Activated T-helper 2 cell treated with anti-CD3 and anti-CD28 coated beads, Interferon-gamma antibody, Interleukin-2, Interleukin-4, amounts not matched to agents 10 μg/mL and 5 μg/mL and 100 μg/mL, durations not matched to agents 14 hours and 24 hours and 36 hours (primary cell): ENCODE data around the gene COP1. TPM values are rescaled to one million over a fixed set of nuclear protein-coding genes. Genes with fewer than 3 reads are reported as not detected.
"Not testable (repeated sequence)": the region's sequence is repeated elsewhere in the genome, so short reads cannot be mapped to it uniquely, and the experiment has no call there.

Experiments
- DNase-seq: peaks from one replicate; pipeline ENCODE4 v3.0.0; 2021; ENCODE audit warnings: low spot score
- H3K27ac Mint-ChIP-seq: one replicate; pipeline ENCODE4 v1.8.0; 2021; ENCODE audit warnings: mixed read lengths
- H3K27me3 Mint-ChIP-seq: one replicate; pipeline ENCODE4 v1.8.0; 2021; ENCODE audit warnings: low read depth, mixed read lengths
- H3K36me3 Mint-ChIP-seq: one replicate; pipeline ENCODE4 v1.8.0; 2021; ENCODE audit warnings: low read depth, mixed read lengths
- H3K4me1 Mint-ChIP-seq: one replicate; pipeline ENCODE4 v1.8.0; 2021; ENCODE audit warnings: low read depth, mixed read lengths
- H3K4me3 Mint-ChIP-seq: one replicate; pipeline ENCODE4 v1.8.0; 2021; ENCODE audit warnings: low read depth, mild to moderate bottlenecking, moderate library complexity, mixed read lengths
- H3K9me3 Mint-ChIP-seq: one replicate; pipeline ENCODE4 v1.8.0; 2021; ENCODE audit warnings: mixed read lengths
- intact Hi-C: fragments of 100-400 bp; cut with micrococcal nuclease; formaldehyde crosslinking; loops from one replicate; pipeline ENCODE4 v1.15.1; 2023
- total RNA-seq: library from RNA; stranded (reverse); gene quantifications from 2 replicates; pipeline ENCODE4 v1.2.3, GENCODE V29; 2022

Gene COP1
- total RNA-seq, 1 donor from 2014 or later: 47.5 TPM

DNA sequence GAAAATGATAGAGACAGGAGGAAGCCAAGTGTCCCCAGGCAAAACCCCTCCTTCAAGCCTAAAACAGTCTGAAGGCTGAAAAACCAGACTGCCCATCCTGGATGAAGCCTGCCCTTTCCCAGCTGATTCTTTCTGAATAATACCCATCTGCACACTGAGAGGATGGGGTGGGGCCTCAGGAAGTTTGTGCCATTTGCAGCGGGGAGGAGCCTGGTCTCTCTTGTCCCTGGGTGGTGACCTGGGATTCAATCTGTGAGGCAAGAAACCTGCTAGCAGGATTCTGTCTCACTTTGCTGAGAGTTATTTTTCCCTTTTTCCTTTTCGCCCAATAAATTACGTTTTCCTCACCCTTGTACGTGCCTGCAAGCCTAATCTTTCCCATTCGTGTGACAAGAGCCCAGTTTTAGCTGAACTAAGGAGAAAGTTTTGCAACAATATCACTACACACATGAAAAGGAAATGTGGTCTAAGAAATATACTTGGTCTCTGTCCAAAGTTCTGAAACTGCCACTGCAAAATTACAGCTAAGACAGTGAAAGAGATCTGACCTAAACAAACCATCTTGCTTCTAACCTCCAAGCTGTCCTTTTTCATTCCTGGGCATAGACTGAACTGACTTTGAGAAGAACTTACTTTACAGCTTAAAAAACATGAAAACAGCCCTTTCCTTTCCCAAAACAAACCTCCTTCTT lies 105.0 kb downstream of the COP1 start:
- peaks cover 11% of the 10 kb centered on the region for H3K4me1 Mint-ChIP-seq
- intact Hi-C loops: no loop called here
- no peak overlapping the region for H3K4me3 Mint-ChIP-seq
- H3K27ac Mint-ChIP-seq: no peak overlapping the region
- peaks cover 18% of the 10 kb centered on the region for H3K9me3 Mint-ChIP-seq
- H3K36me3 Mint-ChIP-seq: peaks cover 74% of the 10 kb centered on the region
- no peaks in the 10 kb centered on the region for H3K27me3 Mint-ChIP-seq
- no peak for DNase-seq

- no peak for DNase-seq
- peaks cover 18% of the 10 kb centered on the region for H3K9me3 Mint-ChIP-seq
- H3K36me3 Mint-ChIP-seq: peaks cover 71% of the 10 kb centered on the region
- H3K4me3 Mint-ChIP-seq: no peak overlapping the region
- H3K27ac Mint-ChIP-seq: no peak overlapping the region
- no peaks in the 10 kb centered on the region for H3K27me3 Mint-ChIP-seq
- H3K4me1 Mint-ChIP-seq: peaks cover 15% of the 10 kb centered on the region
- intact Hi-C loops: no loop called here
These were observed 108.5 kb downstream of the COP1 start for GRCh38 chr1:176098560-176098959.

DNA sequence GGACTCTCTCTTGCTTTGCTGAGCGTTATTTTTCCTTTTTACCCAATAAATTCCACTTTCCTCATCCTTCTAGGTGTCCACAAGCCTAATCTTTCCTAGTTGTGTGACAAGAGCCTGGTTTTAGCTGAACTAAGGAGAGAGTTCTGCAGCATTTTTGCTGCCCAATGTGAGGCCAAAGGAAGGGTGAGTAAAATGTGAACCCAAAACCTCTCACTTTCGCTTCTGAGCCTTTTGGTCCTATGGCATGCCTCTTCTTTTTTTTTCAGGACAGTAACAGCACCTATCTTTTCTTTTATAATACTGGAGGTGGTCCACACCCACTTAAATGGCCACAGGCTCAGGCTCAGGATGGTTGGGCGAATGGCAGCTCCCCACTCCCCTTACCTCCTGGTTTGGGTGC lies 111.1 kb downstream of the COP1 start:
- DNase-seq: no peak
- Mint-ChIP-seq H3K4me3 (no peak overlapping the region), H3K9me3 (peaks cover 10% of the 10 kb centered on the region), H3K27ac (no peak overlapping the region), H3K27me3 (no peaks in the 10 kb centered on the region), H3K36me3 (peaks cover 53% of the 10 kb centered on the region), H3K4me1 (peaks cover 4% of the 10 kb centered on the region)
- intact Hi-C loops: no loop called here

GRCh38 chr1:176090766-176091165 lies 116.3 kb downstream of the COP1 start:
- Mint-ChIP-seq H3K4me3 (no peak overlapping the region), H3K27ac (no peak overlapping the region), H3K9me3 (peaks cover 13% of the 10 kb centered on the region), H3K36me3 (peaks cover 31% of the 10 kb centered on the region), H3K27me3 (no peaks in the 10 kb centered on the region), H3K4me1 (peaks cover 4% of the 10 kb centered on the region)
- no peak for DNase-seq
- intact Hi-C loops: no loop called here

DNA sequence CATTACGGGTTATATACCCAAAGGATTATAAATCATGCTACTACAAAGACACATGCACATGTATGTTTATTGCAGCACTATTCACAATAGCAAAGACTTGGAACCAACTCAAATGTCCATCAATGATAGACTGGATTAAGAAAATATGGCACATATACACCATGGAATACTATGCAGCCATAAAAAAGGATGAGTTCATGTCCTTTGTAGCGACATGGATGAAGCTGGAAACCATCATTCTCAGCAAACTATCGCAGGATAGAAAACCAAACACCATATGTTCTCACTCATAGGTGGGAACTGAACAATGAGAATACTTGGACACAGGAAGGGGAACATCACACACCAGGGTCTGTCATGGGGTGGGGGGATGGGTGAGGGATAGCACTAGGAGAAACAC lies 119.3 kb downstream of the COP1 start:
- H3K9me3 Mint-ChIP-seq: peaks cover 13% of the 10 kb centered on the region
- H3K36me3 Mint-ChIP-seq: peaks cover 44% of the 10 kb centered on the region
- DNase-seq, H3K27ac Mint-ChIP-seq, intact Hi-C loops, H3K4me1 Mint-ChIP-seq, H3K27me3 Mint-ChIP-seq, H3K4me3 Mint-ChIP-seq: not testable (repeated sequence)

GRCh38 chr1:176073524-176074157 lies 133.4 kb downstream of the COP1 start:
- Mint-ChIP-seq H3K36me3 (peaks cover 47% of the 10 kb centered on the region), H3K27me3 (no peaks in the 10 kb centered on the region), H3K9me3 (peaks cover 27% of the 10 kb centered on the region), H3K4me1 (peaks cover under 1% of the 10 kb centered on the region), H3K4me3 (no peak overlapping the region), H3K27ac (no peak overlapping the region)
- intact Hi-C loops: loop anchor here (5.0 to 10.0 kb wide), 2 partner anchors 591 to 699 kb away; no protein-coding TSS in a partner anchor
- DNase-seq: no peak

- DNase-seq: no peak
- no peaks in the 10 kb centered on the region for H3K9me3 Mint-ChIP-seq
- peaks cover 20% of the 10 kb centered on the region for H3K36me3 Mint-ChIP-seq
- intact Hi-C loops: no loop called here
- H3K4me1 Mint-ChIP-seq: peaks cover 4% of the 10 kb centered on the region
- no peak overlapping the region for H3K4me3 Mint-ChIP-seq
- H3K27ac Mint-ChIP-seq: no peak overlapping the region
- H3K27me3 Mint-ChIP-seq: no peaks in the 10 kb centered on the region
These were observed 138.2 kb downstream of the COP1 start for GRCh38 chr1:176068901-176069300.

GRCh38 chr1:176068256-176068655 lies 138.8 kb downstream of the COP1 start:
- H3K36me3 Mint-ChIP-seq: peaks cover 17% of the 10 kb centered on the region
- H3K27me3 Mint-ChIP-seq: no peaks in the 10 kb centered on the region
- H3K4me3 Mint-ChIP-seq: no peak overlapping the region
- H3K4me1 Mint-ChIP-seq: peaks cover 4% of the 10 kb centered on the region
- no peak for DNase-seq
- peak overlapping the region; percentile 47 for H3K27ac Mint-ChIP-seq
- H3K9me3 Mint-ChIP-seq: no peaks in the 10 kb centered on the region
- intact Hi-C loops: no loop called here

DNA sequence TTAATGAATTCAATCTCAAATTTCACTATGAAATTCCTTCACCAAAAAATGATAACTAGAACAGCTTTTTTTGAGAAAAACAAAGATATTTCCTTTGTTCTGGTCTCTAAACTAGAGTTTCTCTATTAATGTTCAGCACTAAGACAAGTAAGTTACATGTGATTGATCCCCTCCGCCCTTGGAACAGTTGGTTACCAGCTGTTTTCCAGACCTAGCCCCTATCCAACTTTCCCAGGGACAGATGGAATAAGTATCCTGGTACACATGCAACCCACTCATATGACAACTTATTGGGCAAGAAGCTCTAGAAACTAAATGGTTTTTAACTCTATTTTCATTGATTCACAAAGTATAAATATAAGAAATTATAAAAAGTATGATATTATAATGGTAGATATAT lies 140.4 kb downstream of the COP1 start:
- intact Hi-C loops: no loop called here
- DNase-seq: no peak
- Mint-ChIP-seq H3K4me3 (no peak overlapping the region), H3K36me3 (peaks cover 16% of the 10 kb centered on the region), H3K27me3 (no peaks in the 10 kb centered on the region), H3K27ac (no peak overlapping the region), H3K9me3 (no peaks in the 10 kb centered on the region), H3K4me1 (peaks cover 4% of the 10 kb centered on the region)

DNA sequence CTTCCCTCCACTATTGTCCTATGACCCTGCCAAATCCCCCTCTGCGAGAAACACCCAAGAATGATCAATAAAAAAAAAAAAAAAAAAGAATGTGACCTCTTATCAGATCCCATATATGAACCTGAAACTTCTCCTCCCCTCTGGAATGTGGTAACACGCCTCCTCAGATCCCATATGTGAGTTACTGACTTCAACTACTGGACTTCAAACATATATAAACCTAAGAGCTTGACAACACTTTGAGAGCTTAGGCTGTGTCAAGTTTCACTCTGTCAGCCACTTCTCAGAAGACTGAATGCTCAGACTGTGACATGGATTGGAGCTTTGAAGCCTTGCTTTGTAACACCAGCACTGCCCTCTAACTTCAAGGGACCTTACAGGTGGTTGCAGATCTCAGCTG lies 148.4 kb downstream of the COP1 start:
- intact Hi-C loops: no loop called here
- H3K9me3 Mint-ChIP-seq: no peaks in the 10 kb centered on the region
- H3K27ac Mint-ChIP-seq: no peak overlapping the region
- H3K36me3 Mint-ChIP-seq: peaks cover 2% of the 10 kb centered on the region
- no peak overlapping the region for H3K4me3 Mint-ChIP-seq
- H3K27me3 Mint-ChIP-seq: no peaks in the 10 kb centered on the region
- H3K4me1 Mint-ChIP-seq: peaks cover 2% of the 10 kb centered on the region
- DNase-seq: no peak

DNA sequence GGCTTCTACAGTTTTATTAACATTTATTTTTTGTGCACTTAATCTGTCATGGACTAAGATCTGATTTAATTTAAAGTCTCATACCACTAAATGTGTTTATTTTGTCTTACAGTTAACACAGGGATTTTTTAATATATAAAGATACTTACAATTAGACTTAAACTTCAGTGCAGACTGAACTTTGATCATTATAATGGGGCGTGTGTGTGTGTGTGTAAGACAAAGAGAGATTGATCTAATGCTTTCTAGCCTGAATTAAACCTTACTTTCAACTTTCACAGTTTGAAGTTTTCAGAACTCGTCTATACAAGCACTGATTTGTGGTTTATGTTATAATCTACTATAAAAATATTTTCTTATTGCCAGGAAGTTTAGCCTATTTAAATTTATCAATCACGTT lies 150.8 kb downstream of the COP1 start:
- H3K4me1 Mint-ChIP-seq: peaks cover 2% of the 10 kb centered on the region
- no peaks in the 10 kb centered on the region for H3K27me3 Mint-ChIP-seq
- H3K36me3 Mint-ChIP-seq: no peaks in the 10 kb centered on the region
- intact Hi-C loops: no loop called here
- H3K4me3 Mint-ChIP-seq: no peak overlapping the region
- DNase-seq: no peak
- no peaks in the 10 kb centered on the region for H3K9me3 Mint-ChIP-seq
- no peak overlapping the region for H3K27ac Mint-ChIP-seq

DNA sequence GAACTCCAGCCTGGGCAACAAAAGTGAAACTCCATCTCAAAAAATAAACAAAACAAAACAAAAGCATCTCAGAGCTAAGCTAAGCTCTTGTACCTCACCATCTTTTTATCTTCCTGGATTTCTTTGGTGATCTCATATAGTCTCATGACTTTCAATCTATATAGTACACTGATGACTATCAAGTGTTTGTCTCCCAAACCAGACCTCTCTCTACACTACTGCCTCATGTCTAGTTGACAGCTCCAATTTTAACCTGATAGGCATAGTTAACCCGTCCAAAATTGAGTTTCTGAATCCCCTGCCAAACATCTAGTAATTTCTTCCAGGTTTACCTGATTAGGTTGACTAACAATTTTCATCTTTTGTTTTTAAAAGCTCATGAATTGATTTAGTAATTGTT lies 151.7 kb downstream of the COP1 start:
- no peak overlapping the region for H3K4me3 Mint-ChIP-seq
- no peaks in the 10 kb centered on the region for H3K27me3 Mint-ChIP-seq
- H3K27ac Mint-ChIP-seq: no peak overlapping the region
- H3K9me3 Mint-ChIP-seq: no peaks in the 10 kb centered on the region
- intact Hi-C loops: no loop called here
- peaks cover 5% of the 10 kb centered on the region for H3K36me3 Mint-ChIP-seq
- no peak for DNase-seq
- H3K4me1 Mint-ChIP-seq: peaks cover 2% of the 10 kb centered on the region

- Mint-ChIP-seq H3K4me1 (peaks cover 2% of the 10 kb centered on the region), H3K9me3 (no peaks in the 10 kb centered on the region), H3K36me3 (peaks cover 5% of the 10 kb centered on the region), H3K27ac (no peak overlapping the region), H3K27me3 (no peaks in the 10 kb centered on the region), H3K4me3 (no peak overlapping the region)
- no peak for DNase-seq
- intact Hi-C loops: no loop called here
These were observed 155.1 kb downstream of the COP1 start for GRCh38 chr1:176051902-176052518.
